Measurements from ENCODE around the gene TEKTIP1. TPM values are rescaled to one million over a fixed set of nuclear protein-coding genes. Genes with fewer than 3 reads are reported as not detected.

The TEKTIP1 gene
- total and polyA plus RNA-seq, 2 donors (not counting 1 experiment from before 2014, with no cell fraction given), result 6.3 to 17.3 TPM

DNA sequence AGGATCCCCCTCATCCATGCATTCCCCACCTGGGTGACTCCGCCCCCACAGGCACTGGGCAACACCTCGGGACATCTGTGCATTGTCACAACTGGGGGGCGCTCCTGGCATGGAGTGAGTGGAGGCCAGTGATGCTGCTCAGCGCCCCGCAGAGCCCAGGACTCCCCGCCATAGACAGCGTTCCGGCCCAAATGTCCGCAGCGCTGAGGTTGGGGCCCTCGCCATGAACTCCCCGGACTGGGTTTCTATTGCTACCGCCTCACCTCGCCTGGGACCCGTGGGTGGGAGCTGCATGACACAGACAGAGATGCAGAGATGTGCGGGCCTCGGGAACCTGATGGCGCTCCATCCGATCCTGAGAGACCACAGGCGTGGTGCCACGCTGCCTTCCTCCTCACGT lies 28.2 kb upstream of the TEKTIP1 start:
- POLR2A ChIA-PET, result interaction anchor here (0.6 kb wide), 1 partner anchor 25 kb away, joined by 3 read pairs; no protein-coding TSS in a partner anchor
- intact Hi-C loops (cut with micrococcal nuclease), result no loop called here
- H3K9ac ChIP-seq (ENCODE audit: low read length), result no peak overlapping the region
- peaks cover 95% of the 10 kb centered on the region for H3K79me2 ChIP-seq (ENCODE audit: control insufficient read depth, insufficient read depth, low read length)
- DNase-seq (no peak), ATAC-seq (ENCODE audit: low read depth) (no peak)
- Mint-ChIP-seq H3K9me3 (ENCODE audit: insufficient read depth) (no peaks in the 10 kb centered on the region), H3K4me3 (no peak overlapping the region), H3K27me3 (no peaks in the 10 kb centered on the region), H3K4me1 (peaks cover 56% of the 10 kb centered on the region), H3K27ac (no peak overlapping the region)
- WGBS (ENCODE audit: insufficient coverage), result 95% methylated on average over 22 of the region's 22 CpGs
- no peak overlapping the region for H3K4me3 ChIP-seq (ENCODE audit: control extremely low read depth in 1 of 5, extremely low read depth in 1 of 5, insufficient read depth in 1 of 5, low read depth in 2 of 5, low read length in 4 of 5)
- no peak for TF ChIP-seq EZH2 (IDR thresholded peaks at IDR 0.05; ENCODE audit: borderline replicate concordance, insufficient read depth, low read depth, low read length, poor library complexity, severe bottlenecking)
- TF ChIP-seq, protein P1, sequence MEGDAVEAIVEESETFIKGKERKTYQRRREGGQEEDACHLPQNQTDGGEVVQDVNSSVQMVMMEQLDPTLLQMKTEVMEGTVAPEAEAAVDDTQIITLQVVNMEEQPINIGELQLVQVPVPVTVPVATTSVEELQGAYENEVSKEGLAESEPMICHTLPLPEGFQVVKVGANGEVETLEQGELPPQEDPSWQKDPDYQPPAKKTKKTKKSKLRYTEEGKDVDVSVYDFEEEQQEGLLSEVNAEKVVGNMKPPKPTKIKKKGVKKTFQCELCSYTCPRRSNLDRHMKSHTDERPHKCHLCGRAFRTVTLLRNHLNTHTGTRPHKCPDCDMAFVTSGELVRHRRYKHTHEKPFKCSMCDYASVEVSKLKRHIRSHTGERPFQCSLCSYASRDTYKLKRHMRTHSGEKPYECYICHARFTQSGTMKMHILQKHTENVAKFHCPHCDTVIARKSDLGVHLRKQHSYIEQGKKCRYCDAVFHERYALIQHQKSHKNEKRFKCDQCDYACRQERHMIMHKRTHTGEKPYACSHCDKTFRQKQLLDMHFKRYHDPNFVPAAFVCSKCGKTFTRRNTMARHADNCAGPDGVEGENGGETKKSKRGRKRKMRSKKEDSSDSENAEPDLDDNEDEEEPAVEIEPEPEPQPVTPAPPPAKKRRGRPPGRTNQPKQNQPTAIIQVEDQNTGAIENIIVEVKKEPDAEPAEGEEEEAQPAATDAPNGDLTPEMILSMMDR (IDR thresholded peaks at IDR 0.05), result no peak
- H3K4me2 ChIP-seq (replicated peaks; ENCODE audit: low read depth, low read length, poor library complexity, severe bottlenecking), result no peak overlapping the region
- peaks cover 78% of the 10 kb centered on the region for H4K20me1 ChIP-seq (ENCODE audit: control insufficient read depth, insufficient read depth, low read length, poor library complexity, severe bottlenecking)
- CTCF ChIA-PET, result no interaction called here
- H3K27ac ChIP-seq (ENCODE audit: low read length in 2 of 2), result no peak overlapping the region
- H2AFZ ChIP-seq (ENCODE audit: insufficient read depth, low read depth, low read length, poor library complexity, severe bottlenecking), result no peak overlapping the region
- peaks cover 0 to 38% of the 10 kb centered on the region in 2 experiments for H3K36me3 ChIP-seq (replicated peaks in 1 of 2; ENCODE audit: control extremely low read depth in 1 of 2, control insufficient read depth in 1 of 2, extremely low read depth in 1 of 2, insufficient read depth in 2 of 2, low read length in 1 of 2)
- peaks cover 9 to 11% of the 10 kb centered on the region in 2 donors for H3K4me1 ChIP-seq (ENCODE audit: control insufficient read depth in 2 of 2, insufficient read depth in 2 of 2, low read length in 2 of 2)
- H3K27me3 ChIP-seq (replicated peaks in 1 of 4; ENCODE audit: control extremely low read depth in 1 of 4, control insufficient read depth in 3 of 4, insufficient read depth in 4 of 4, low read length in 3 of 4), result no peaks in the 10 kb centered on the region
- H3K9me3 ChIP-seq (ENCODE audit: control extremely low read depth in 1 of 3, control insufficient read depth in 2 of 3, insufficient read depth in 1 of 3, low read length in 2 of 3), result no peaks in the 10 kb centered on the region

GRCh38 chr19:3511506-3512251 lies 27.3 kb upstream of the TEKTIP1 start:
- no peak overlapping the region for H3K27ac Mint-ChIP-seq
- no peaks in the 10 kb centered on the region for H3K9me3 Mint-ChIP-seq (ENCODE audit: insufficient read depth)
- H3K9me3 ChIP-seq (ENCODE audit: control extremely low read depth in 1 of 3, control insufficient read depth in 2 of 3, insufficient read depth in 1 of 3, low read length in 2 of 3), result peaks cover 0 to under 1% (median 0%) of the 10 kb centered on the region in 3 donors
- ChIA-PET POLR2A (no interaction called here), CTCF (no interaction called here)
- H3K79me2 ChIP-seq (ENCODE audit: control insufficient read depth, insufficient read depth, low read length), result peaks cover 99% of the 10 kb centered on the region
- H3K4me1 ChIP-seq (ENCODE audit: control insufficient read depth in 2 of 2, insufficient read depth in 2 of 2, low read length in 2 of 2), result peaks cover 16 to 20% of the 10 kb centered on the region in 2 donors
- peaks cover 88% of the 10 kb centered on the region for H4K20me1 ChIP-seq (ENCODE audit: control insufficient read depth, insufficient read depth, low read length, poor library complexity, severe bottlenecking)
- TF ChIP-seq EZH2 (IDR thresholded peaks at IDR 0.05; ENCODE audit: borderline replicate concordance, insufficient read depth, low read depth, low read length, poor library complexity, severe bottlenecking), result no peak
- TF ChIP-seq, protein P1 (IDR thresholded peaks at IDR 0.05), result no peak
- H3K4me1 Mint-ChIP-seq, result peaks cover 62% of the 10 kb centered on the region
- intact Hi-C loops (cut with micrococcal nuclease), result no loop called here
- no peak for ATAC-seq (ENCODE audit: low read depth)
- H3K27me3 ChIP-seq (replicated peaks in 1 of 4; ENCODE audit: control extremely low read depth in 1 of 4, control insufficient read depth in 3 of 4, insufficient read depth in 4 of 4, low read length in 3 of 4), result no peaks in the 10 kb centered on the region
- H3K27me3 Mint-ChIP-seq, result no peaks in the 10 kb centered on the region
- DNase-seq, result no peak
- 96% methylated on average over 24 of the region's 26 CpGs for WGBS (ENCODE audit: insufficient coverage)
- H3K36me3 ChIP-seq (replicated peaks in 1 of 2; ENCODE audit: control extremely low read depth in 1 of 2, control insufficient read depth in 1 of 2, extremely low read depth in 1 of 2, insufficient read depth in 2 of 2, low read length in 1 of 2), result peaks cover 0 to 39% of the 10 kb centered on the region in 2 experiments
- H3K4me3 Mint-ChIP-seq, result no peak overlapping the region
- H2AFZ ChIP-seq (ENCODE audit: insufficient read depth, low read depth, low read length, poor library complexity, severe bottlenecking), result no peak overlapping the region
- H3K27ac ChIP-seq (ENCODE audit: low read length in 2 of 2), result no peak overlapping the region
- no peak overlapping the region for H3K9ac ChIP-seq (ENCODE audit: low read length)
- H3K4me2 ChIP-seq (replicated peaks; ENCODE audit: low read depth, low read length, poor library complexity, severe bottlenecking), result no peak overlapping the region
- H3K4me3 ChIP-seq (ENCODE audit: control extremely low read depth in 1 of 5, extremely low read depth in 1 of 5, insufficient read depth in 1 of 5, low read depth in 2 of 5, low read length in 4 of 5), result no peak overlapping the region

Data from B cell (primary cell).